ENCODE results near the gene MMS19.
"Not testable (repeated sequence)": the region's sequence is repeated elsewhere in the genome, so short reads cannot be mapped to it uniquely, and the experiment has no call there.

Gene MMS19

DNA sequence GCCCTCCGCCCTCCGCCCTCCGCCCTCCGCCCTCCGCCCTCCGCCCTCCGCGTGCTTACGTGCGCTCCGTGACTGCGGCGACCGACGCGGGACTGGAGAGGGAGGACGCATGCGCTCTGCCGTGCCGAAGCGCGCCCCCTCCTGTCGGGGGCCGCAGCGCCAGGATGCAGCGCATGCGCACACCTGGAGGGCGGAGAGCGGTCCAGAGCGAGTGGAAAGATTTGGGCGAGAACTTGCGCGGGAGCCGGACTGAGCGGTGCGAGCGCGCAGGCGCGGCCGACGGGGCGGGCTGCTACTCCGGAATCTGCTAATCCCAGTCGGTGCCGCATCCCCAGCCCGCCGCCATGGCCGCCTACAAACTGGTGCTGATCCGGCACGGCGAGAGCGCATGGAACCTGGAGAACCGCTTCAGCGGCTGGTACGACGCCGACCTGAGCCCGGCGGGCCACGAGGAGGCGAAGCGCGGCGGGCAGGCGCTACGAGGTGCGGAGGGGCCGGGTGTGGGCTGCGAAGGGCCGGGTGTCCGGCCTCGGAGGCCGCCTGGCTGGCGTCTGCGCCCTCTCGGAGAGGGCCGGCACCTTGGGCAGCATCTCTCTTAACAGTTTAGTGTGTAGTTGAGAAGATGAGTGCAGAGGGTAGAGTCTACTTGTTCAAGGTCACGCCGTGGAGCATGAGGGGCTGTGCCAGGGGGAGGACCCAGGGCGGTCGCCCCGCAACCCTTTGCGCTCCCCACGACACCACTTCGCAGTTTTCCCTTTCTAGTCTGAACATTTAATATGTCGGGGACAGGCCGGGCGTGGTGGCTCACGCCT lies 72.1 kb downstream of the MMS19 start, which contains the start of gene PGAM1:
Gene PGAM1, plus strand, starts transcription at position 228 of the 812 bp plus-strand sequence. Its CDS starts 117 bp downstream, at position 345.
- peaks cover 54% of the 10 kb centered on the region for H3K36me3 ChIP-seq
- peak within 1 kb of the TSS; percentile 92 for H3K27ac ChIP-seq

DNA sequence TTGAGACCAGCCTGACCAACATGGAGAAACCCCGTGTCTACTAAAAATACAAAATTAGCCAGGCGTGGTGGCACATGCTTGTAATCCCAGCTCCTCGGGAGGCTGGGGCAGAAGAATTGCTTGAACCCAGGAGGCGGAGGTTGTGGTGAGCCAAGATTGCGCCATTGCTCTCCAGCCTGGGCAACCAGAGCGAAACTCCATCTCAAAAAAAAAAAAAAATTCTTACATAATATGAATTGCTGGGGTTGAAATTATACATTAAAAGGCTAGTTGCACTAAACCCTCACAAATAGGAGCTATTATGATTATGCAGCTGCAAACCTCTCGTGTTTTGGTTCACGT lies 74.5 kb downstream of the MMS19 start:
- not testable (repeated sequence) for DNase-seq; H3K27me3 ChIP-seq (ENCODE audit: insufficient read depth, low read depth, severe bottlenecking); H3K9me3 ChIP-seq (ENCODE audit: severe bottlenecking); H3K4me3 ChIP-seq (ENCODE audit: low read depth, low read length); H3K27ac ChIP-seq
- H3K36me3 ChIP-seq, result peaks cover 32% of the 10 kb centered on the region

More for the DNA sequence above, 72.1 kb downstream of the MMS19 start, which contains the start of gene PGAM1:
- DNase-seq, result peak; percentile 96
- peak within 1 kb of the TSS; percentile 78 for H3K4me3 ChIP-seq (ENCODE audit: low read depth, low read length)
- H3K27me3 ChIP-seq (ENCODE audit: insufficient read depth, low read depth, severe bottlenecking), result no peaks in the 10 kb centered on the region
- H3K9me3 ChIP-seq (ENCODE audit: severe bottlenecking), result no peaks in the 10 kb centered on the region
- TF ChIP-seq, protein P1, sequence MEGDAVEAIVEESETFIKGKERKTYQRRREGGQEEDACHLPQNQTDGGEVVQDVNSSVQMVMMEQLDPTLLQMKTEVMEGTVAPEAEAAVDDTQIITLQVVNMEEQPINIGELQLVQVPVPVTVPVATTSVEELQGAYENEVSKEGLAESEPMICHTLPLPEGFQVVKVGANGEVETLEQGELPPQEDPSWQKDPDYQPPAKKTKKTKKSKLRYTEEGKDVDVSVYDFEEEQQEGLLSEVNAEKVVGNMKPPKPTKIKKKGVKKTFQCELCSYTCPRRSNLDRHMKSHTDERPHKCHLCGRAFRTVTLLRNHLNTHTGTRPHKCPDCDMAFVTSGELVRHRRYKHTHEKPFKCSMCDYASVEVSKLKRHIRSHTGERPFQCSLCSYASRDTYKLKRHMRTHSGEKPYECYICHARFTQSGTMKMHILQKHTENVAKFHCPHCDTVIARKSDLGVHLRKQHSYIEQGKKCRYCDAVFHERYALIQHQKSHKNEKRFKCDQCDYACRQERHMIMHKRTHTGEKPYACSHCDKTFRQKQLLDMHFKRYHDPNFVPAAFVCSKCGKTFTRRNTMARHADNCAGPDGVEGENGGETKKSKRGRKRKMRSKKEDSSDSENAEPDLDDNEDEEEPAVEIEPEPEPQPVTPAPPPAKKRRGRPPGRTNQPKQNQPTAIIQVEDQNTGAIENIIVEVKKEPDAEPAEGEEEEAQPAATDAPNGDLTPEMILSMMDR (IDR thresholded peaks at IDR 0.05; ENCODE audit: low read depth, low read length), result peak; percentile 85

DNA sequence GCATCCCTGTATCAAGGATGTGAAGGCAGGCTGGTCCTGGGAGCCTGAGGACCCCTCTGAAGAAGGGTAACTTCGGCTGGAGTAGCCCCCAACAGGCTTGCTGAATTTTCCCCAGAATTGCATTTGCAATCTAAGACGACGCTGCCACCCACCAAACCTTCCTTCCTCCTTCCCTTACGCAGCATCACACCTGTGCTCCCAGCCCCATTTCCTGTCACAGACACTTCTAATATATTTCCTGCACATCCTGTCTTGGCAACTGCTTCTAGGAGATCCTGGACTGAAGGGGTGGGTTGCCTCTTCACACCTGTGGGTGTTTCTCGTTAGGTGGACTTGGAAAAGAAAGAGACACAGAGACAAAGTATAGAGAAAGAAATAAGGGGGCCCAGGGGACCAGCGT lies 81.7 kb downstream of the MMS19 start:
- no peaks in the 10 kb centered on the region for H3K9me3 ChIP-seq (ENCODE audit: severe bottlenecking)
- peak overlapping the region; percentile 93 for H3K27ac ChIP-seq
- H3K4me3 ChIP-seq (ENCODE audit: low read depth, low read length), result no peak overlapping the region
- TF ChIP-seq, protein P1 (IDR thresholded peaks at IDR 0.05; ENCODE audit: low read depth, low read length), result no peak
- DNase-seq, result no peak
- no peaks in the 10 kb centered on the region for H3K27me3 ChIP-seq (ENCODE audit: insufficient read depth, low read depth, severe bottlenecking)
- H3K36me3 ChIP-seq, result no peaks in the 10 kb centered on the region

DNA sequence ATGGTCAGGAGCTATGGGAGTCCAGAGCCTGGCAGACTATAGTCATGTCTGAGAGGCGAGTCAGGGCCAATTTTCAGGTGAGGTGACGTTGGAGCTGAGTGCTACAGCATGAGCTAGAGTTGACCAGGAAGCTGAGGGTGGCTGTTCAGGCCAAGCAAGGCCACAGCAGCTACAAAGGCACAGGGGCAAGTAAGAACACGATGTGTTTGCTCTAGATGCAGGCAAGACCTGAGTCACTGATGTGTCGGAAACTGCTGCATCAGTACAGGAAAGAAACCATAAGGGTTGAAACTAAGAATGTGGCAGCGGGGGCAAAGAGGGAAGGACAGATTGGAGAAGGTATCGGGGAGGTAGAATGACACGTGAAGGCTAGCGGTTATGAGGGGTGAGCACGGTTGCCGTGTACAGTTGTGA lies 85.3 kb downstream of the MMS19 start:
- H3K36me3 ChIP-seq, result no peaks in the 10 kb centered on the region
- no peaks in the 10 kb centered on the region for H3K27me3 ChIP-seq (ENCODE audit: insufficient read depth, low read depth, severe bottlenecking)
- H3K9me3 ChIP-seq (ENCODE audit: severe bottlenecking), result no peaks in the 10 kb centered on the region
- DNase-seq, result no peak
- no peak overlapping the region for H3K4me3 ChIP-seq (ENCODE audit: low read depth, low read length)
- TF ChIP-seq, protein P1 (IDR thresholded peaks at IDR 0.05; ENCODE audit: low read depth, low read length), result no peak
- peak overlapping the region; percentile 55 for H3K27ac ChIP-seq

DNA sequence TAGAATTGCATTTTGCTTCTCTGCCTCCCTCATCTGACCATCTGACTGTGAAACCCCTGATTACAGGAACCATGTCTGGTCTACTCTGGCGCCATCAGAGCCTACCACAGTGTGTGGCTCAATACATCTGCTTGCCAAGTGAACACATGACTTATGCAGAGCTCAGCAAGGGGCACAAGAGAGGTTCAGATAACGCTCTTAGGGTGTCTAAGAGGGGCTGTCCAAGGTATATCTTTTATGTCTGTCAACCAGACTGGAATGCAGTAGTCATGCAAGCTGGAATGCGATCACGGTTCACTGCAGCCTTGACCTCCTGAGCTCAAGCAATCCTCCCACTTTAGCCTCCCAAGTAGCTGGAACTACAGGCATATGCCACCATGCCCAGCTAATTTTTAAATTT lies 86.8 kb downstream of the MMS19 start:
- TF ChIP-seq, protein P1 (IDR thresholded peaks at IDR 0.05; ENCODE audit: low read depth, low read length), result no peak
- Histone ChIP-seq H3K9me3 (ENCODE audit: severe bottlenecking) (no peaks in the 10 kb centered on the region), H3K27me3 (ENCODE audit: insufficient read depth, low read depth, severe bottlenecking) (no peaks in the 10 kb centered on the region), H3K36me3 (no peaks in the 10 kb centered on the region), H3K4me3 (ENCODE audit: low read depth, low read length) (no peak overlapping the region), H3K27ac (no peak overlapping the region)
- no peak for DNase-seq

DNA sequence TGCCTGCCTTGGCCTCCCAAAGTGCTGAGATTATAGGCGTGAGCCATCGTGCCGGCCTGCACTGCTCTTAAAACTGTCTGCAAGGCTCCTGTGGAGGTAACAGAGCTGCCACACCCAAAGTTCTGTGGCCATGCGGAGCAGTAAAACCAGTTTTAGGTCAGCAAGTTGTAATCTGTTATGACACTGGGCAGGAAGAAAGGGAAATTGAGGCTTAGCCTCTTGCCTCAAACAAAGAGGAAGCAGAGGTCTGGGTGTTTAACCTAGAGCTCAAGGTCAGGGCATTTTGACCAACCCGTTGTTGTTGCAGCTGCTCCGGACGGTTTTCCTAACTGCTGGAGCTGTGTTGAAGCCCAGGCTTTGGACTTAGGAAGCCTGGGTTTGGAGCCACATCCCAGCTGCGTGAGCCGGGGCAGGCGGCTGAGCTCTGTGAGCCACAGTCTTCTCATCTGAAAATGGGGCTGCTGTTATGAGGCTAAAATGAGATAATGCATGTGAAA lies 89.7 kb downstream of the MMS19 start:
- Histone ChIP-seq H3K27ac (no peak overlapping the region), H3K4me3 (ENCODE audit: low read depth, low read length) (no peak overlapping the region), H3K9me3 (ENCODE audit: severe bottlenecking) (no peaks in the 10 kb centered on the region), H3K27me3 (ENCODE audit: insufficient read depth, low read depth, severe bottlenecking) (no peaks in the 10 kb centered on the region), H3K36me3 (no peaks in the 10 kb centered on the region)
- no peak for DNase-seq
- TF ChIP-seq, protein P1 (IDR thresholded peaks at IDR 0.05; ENCODE audit: low read depth, low read length), result no peak
